ENCODE results near the gene SRF. TPM values are rescaled to one million over a fixed set of nuclear protein-coding genes. Genes with fewer than 3 reads are reported as not detected.

SRF gene
- total and polyA plus RNA-seq, 12 donors = 7.3 to 30.9 (median 23.0) TPM

DNA sequence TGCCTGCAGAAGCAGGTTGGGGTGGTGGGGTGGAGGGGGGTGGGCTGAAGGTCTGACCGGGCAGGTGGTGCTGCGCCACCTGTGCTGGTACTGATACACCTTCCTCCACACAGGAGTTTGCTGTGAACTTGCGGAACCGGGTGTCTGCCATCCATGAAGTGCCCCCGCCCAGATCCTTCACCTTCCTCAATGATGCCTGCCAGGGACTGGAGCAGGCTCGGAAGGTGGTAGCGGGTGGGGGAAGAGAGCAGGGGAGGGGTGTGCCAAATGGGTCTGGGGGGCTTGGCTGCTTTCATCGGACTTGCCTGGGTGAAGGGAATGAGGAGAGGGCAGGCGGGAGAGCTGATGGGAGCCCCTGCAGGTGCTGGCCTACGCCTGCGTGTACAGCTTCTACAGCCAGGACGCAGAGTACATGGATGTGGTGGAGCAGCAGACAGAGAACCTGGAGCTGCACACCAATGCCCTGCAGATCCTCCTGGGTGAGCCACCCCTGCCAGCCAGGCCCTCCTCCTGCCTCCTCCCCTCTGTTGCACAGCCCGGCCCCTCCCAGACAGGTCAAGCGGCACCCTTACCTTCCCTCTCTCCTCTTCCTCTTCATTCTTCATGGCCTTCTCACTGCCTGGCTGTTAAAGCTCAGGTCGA is 51.5 kb downstream of the SRF start:
- 89 to 94% (median 92%) methylated on average over 13 to 15 of the region's 15 CpGs for WGBS, 4 donors
- H3K9me3 ChIP-seq (replicated peaks in 1 of 3) = no peaks in the 10 kb centered on the region
- no peaks in the 10 kb centered on the region for H3K4me1 ChIP-seq (replicated peaks in 1 of 2)
- H3K36me3 ChIP-seq (replicated peaks in 1 of 2) = peaks cover 0 to 17% of the 10 kb centered on the region in 2 donors
- no peak overlapping the region for H3K4me3 ChIP-seq
- DNase-seq = peak in 1 of 7 donors; percentile 11
- H3K27ac ChIP-seq = no peak overlapping the region
- H3K27me3 ChIP-seq = no peaks in the 10 kb centered on the region
- TF ChIP-seq POLR2A (IDR thresholded peaks at IDR 0.05) = no peak
- TF ChIP-seq, protein P1, sequence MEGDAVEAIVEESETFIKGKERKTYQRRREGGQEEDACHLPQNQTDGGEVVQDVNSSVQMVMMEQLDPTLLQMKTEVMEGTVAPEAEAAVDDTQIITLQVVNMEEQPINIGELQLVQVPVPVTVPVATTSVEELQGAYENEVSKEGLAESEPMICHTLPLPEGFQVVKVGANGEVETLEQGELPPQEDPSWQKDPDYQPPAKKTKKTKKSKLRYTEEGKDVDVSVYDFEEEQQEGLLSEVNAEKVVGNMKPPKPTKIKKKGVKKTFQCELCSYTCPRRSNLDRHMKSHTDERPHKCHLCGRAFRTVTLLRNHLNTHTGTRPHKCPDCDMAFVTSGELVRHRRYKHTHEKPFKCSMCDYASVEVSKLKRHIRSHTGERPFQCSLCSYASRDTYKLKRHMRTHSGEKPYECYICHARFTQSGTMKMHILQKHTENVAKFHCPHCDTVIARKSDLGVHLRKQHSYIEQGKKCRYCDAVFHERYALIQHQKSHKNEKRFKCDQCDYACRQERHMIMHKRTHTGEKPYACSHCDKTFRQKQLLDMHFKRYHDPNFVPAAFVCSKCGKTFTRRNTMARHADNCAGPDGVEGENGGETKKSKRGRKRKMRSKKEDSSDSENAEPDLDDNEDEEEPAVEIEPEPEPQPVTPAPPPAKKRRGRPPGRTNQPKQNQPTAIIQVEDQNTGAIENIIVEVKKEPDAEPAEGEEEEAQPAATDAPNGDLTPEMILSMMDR (IDR thresholded peaks at IDR 0.05) = no peak
- intact Hi-C loops (cut with DNase I) = no loop called here

- TF ChIP-seq, protein P1 (IDR thresholded peaks at IDR 0.05) = no peak
- TF ChIP-seq POLR2A (IDR thresholded peaks at IDR 0.05) = no peak
- WGBS, 4 donors = 85 to 94% (median 89%) methylated on average over 4 to 14 of the region's 14 CpGs
- Histone ChIP-seq H3K27ac (no peak overlapping the region), H3K4me1 (replicated peaks in 1 of 2) (peaks cover 0 to 3% of the 10 kb centered on the region in 2 donors), H3K4me3 (no peak overlapping the region), H3K36me3 (replicated peaks in 1 of 2) (peaks cover 0 to 17% of the 10 kb centered on the region in 2 donors), H3K27me3 (no peaks in the 10 kb centered on the region), H3K9me3 (replicated peaks in 1 of 3) (no peaks in the 10 kb centered on the region)
- no peak for DNase-seq
- intact Hi-C loops (cut with DNase I) = no loop called here
Observed at GRCh38 chr6:43223175-43223574, 52.1 kb downstream of the SRF start.

- peaks cover 0 to 17% of the 10 kb centered on the region in 2 donors for H3K36me3 ChIP-seq (replicated peaks in 1 of 2)
- H3K4me3 ChIP-seq = no peak overlapping the region
- H3K9me3 ChIP-seq (replicated peaks in 1 of 3) = no peaks in the 10 kb centered on the region
- H3K4me1 ChIP-seq (replicated peaks in 1 of 2) = peaks cover 0 to 8% of the 10 kb centered on the region in 2 donors
- WGBS, 4 donors = 86 to 91% (median 89%) methylated on average over 8 to 11 of the region's 11 CpGs
- no peak for DNase-seq
- no peaks in the 10 kb centered on the region for H3K27me3 ChIP-seq
- TF ChIP-seq, protein P1 (IDR thresholded peaks at IDR 0.05) = no peak
- TF ChIP-seq POLR2A (IDR thresholded peaks at IDR 0.05) = no peak
- intact Hi-C loops (cut with DNase I) = no loop called here
- H3K27ac ChIP-seq = no peak overlapping the region
Observed at GRCh38 chr6:43226192-43226851, 55.3 kb downstream of the SRF start.

DNA sequence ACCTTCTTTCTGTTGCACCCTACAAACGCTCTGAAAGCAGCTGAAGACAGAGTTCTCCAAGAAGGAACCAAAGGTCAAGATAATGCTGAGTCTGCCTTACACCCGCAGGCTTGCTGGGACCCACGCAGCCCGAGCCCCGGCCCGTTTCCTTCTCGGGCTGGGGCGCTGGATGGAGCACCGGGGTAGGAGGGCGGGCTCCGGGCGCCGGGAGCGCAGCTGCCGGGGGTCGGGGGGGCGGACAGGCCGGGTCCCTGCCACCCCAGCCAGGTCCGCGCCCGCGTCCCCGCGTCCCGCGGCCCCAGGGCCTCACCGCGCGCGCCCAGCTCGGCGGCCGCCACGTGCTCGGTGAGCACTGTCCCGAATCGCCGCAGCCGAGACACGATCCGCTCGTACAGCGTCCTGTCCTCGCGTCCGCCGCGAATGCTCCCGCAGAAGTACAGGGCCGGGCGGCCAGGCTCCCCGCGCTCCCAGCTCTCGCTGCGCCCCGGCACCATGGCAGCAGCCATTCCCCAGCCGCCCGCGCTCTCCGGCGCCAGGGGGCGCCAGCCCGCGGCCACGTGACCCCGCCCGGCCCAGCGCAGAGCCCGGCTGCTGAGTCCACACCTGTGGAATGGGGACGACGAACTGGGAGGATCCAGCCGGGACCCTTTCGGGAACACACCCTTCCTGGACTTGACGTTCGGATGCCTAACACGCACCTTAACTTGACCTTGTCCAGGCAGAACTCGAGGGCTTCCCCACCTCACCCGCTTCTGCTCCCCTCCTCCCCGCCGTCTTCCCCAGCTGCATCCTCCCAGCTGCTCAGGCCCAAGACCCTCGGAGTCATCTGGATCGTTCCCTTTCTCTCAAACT is 58.1 kb downstream of the SRF start, which contains the start of gene DNPH1:
Gene DNPH1, minus strand, starts transcription at position 531 of the 852 bp plus-strand sequence. Its CDS starts 25 bp downstream, at position 506.
- Histone ChIP-seq H3K9me3 (replicated peaks in 1 of 3) (no peaks in the 10 kb centered on the region), H3K4me1 (replicated peaks in 1 of 2) (peaks cover 0 to 8% of the 10 kb centered on the region in 2 donors), H3K27me3 (no peaks in the 10 kb centered on the region), H3K4me3 (peak within 1 kb of the TSS in 3 of 4 donors; percentile 10 to 86 (median 39)), H3K27ac (peak within 1 kb of the TSS in 3 of 5 donors; percentile 46 to 85 (median 53)), H3K36me3 (replicated peaks in 1 of 2) (peaks cover 0 to 6% of the 10 kb centered on the region in 2 donors)
- TF ChIP-seq POLR2A (IDR thresholded peaks at IDR 0.05) = peak in 1 of 2 donors; percentile 44
- TF ChIP-seq, protein P1 (IDR thresholded peaks at IDR 0.05) = peak; percentile 34 to 96 (median 75)
- DNase-seq = peak; percentile 69 to 83 (median 75)
- 3 to 13% (median 6%) methylated on average over 13 to 82 of the region's 82 CpGs for WGBS, 4 donors
- intact Hi-C loops (cut with DNase I) = no loop called here
